Ammon's horn (tissue), 1 donor: Measurements from ENCODE around the gene GGNBP2.

Source experiments
- DNase-seq: peaks from one replicate; pipeline ENCODE4 v3.0.0-alpha.2; 2016; ENCODE audit warnings: low spot score

The GGNBP2 gene

DNA sequence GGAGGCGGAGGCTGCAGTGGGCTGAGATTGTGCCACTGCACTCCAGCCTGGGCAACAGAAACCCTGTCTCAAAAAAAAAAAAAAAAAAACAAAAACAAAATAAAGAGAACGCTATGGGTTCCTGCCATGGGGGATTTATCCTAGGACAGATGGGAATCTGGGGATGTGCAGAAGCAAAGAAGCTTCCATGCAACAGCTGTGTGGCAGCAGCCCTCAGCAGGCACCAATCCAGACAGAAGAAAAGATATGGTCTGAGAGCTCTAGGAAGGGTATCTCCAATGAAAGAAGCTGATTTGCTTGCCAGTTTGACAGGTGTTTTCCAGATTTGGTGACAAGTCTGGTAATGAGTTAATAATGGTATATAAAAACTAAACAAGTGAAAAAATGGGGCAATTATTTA lies 21.6 kb upstream of the GGNBP2 start:
- no peak for DNase-seq

DNA sequence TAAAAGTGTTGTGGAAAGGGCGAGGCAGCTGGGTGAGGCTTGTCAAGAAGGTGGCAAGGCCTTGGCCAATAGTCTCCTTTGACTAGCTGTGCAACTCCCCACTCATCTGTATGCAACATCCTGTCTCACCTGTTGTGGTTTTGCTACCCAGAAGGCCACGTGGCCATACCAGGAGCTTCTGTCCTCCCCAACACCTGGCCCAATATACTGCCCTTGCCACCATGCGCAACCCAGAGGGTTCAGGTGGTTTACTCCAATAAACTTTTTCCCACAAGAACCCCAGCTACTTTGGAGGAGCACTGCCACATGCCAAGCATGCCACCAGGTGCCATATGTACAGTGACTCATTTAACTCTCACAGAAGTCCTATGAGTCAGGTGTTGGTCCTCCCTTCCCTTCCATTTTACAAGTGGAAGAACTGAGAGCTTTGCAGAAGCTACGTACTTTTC lies 20.3 kb upstream of the GGNBP2 start:
- DNase-seq, result no peak

DNA sequence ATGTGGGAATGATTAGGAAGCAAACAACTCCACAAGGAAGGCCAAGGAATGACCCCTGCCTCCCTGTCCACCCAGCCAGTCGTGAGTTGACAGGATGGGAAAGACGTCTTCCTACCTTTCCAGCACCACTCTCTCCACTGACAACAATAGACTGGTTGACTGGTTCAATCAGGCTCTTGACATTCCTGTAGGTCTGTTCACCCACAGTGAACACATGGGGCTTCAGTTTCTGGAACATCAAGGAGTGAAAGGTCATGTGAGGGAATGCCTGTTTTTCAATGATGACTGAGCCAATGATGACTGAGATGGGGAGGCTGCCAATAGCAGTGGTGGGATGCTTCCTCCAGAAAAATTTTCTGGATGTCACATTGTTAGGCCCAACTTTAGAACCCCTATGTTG lies 19.6 kb upstream of the GGNBP2 start:
- DNase-seq, result no peak

DNA sequence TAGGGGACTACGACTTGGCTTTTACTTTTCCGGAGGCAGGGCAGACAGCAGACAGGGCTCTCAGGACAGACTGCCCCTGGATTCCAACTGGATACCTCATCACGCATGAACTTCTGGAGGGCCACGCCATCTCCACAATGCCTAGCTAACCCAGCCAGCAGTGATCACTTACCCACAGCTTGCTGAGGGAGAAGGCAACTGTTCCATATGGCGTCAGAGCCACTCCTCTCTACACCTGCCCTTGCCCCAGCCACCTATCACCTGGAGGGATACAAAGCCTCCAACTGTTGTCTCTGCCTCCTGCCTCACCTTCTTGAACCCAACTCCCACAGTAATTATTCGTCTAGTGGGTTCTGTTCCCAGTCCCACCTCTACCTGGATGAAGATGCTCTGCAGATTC lies 18.8 kb upstream of the GGNBP2 start:
- no peak for DNase-seq

DNA sequence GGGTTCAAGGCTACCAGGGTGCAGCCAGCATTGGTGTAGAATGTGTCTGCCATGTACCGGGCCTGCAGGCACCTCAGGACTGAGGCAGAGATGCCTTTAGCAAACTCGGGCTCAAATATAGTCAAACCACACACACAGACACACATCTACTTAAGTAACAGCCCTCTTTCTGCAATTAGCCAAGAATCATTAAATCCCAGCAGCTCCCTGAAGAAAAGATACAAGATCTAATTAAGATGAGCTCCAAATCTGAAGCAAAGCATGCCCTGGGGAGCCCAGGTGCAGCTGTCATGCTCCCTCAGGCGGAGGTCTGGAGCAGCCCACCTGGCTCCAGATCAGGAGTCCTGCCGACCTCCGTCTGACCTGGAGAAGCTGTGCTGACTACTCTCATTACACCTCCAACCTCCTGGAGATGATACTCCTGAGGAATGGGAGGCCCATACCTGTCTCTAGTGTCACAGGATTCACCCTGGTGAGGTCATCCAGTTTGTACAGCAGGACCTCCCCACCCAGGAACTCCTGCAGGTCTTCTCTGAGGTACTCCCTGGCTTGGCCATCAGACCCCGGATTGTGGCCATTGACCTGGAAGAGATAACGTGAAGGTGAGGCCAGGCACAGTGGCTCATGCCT lies 17.0 kb upstream of the GGNBP2 start:
- DNase-seq, result no peak

DNA sequence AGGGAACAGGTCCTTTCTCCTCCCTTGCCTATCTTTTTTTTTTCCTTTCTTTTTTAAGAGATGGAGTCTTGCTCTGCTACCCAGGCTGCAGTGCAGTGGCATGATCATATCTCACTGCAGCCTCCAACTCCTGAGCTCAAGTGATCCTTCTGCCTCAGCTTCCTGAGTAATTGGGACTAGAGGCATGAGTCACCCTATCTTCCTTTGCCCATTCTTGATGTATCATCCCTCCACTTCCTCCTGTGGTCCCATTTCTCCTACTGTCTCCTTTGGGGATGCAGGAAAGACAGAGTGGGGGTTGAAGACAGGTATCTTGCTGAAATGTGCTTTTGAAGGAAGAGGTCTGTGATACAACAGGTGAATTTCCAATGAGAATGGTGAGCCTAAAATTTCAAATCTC lies 15.6 kb upstream of the GGNBP2 start:
- no peak for DNase-seq

DNA sequence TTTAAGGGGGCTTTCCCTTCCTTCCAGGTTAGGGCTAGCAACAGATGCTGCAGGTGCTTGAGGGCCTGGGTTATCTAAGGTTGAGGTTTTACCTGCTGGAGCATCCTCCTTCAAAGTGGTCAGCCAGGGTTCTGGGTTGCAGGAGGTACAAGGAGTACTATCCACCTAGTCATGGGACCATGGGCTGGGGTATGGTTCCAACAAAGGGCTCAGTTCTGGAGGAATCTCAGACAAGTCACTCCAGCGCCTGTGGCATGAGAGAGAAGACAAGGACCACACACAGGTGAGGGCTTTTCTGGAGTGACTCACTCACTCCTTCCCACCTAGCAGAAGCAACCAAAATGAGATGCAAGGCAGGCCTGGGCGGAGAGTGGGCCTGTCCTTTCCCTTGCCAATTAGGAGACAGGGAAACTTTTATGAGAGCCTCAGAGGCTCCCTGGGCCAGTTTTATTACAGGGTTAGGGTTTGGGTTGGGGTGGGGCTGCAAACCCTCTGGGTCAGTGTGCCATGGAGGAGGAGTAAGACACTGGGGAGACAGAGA lies 12.2 kb upstream of the GGNBP2 start:
- no peak for DNase-seq

DNA sequence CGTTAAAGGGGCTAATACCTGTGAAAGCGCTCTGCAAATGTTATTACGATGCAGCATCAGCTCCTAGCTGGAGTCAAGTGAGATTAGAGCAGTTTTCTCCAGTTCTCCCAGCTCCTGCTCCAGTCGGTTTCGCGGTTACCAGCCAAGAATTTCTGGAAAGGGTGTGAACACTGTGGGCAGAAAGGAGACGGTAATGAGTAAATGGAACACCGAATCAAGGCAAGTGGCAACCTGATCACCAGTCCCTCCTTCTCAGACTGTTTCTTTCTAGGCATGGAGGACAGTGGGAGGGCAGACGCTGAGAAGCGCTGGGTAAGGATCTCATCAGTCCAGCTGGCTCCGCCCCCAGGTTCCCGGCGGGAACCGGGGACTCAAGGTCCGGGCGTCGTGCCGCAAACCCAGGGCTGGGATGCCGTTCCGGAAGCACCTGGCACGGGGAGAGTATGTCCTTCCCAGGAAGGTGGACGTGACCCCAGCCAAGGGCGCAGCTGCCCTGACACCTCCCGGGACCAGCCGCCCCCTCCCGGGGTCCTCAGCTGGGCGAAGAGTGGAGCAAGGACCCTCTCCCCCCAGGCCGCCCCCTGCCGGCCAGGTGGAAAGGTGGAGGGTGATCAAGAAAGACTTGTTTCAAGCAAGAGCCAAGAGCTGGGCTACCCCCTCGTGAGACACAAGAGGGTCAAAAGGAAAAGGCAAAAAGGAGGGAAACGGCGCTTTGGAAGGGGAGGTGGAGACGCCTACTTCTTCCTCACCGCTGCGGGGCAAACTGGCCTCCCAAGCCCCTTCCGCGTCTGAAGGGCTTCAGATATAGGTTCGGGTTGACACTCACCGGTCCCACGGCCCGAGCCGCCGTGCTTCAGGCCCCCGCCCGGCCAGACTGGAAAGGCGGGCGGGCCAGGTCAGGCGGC lies 10.5 kb upstream of the GGNBP2 start:
- peak; percentile 21 for DNase-seq

DNA sequence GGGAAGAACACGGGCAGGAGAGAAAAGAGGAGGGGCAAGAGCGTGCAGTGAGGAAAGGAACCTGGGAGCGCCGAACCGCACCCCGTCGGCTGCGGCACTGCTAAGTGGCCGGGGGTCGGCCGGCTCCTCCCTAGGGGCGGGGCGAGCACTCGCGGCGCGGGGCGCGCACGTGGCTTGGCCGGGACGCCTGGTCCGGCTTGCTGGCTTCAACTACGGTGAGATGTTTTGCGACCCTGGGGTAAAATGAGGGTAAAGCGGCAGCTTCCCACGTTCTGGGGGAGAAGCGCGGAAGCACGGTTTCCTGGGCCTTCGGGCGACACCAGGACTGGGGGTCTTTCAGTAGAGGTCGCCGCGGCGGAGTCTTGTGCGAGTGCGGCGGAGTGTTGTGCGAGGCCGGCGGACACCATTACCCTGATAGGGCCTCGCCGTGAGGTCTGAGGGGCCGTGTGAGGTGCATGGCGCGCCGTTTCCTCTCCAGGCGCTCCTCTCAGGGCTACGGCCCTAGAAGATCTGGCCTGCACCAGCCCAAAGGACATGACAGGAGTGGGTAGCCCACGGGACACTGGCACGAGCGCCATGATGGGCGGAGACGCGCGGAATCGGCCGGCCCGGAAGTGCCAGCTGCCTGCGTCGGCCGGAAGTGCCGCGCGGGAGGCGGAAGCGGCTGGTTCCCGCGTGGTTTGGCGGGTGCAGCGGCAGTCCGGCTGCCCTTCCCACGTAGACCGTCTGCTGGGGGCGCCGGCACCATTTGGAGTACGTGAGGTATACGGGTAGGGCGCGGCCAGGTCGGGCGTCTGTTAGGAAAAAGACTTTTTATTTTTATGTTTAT lies 9.7 kb upstream of the GGNBP2 start, which contains the start of the genes MYO19 and PIGW:
Gene MYO19, minus strand, starts transcription at position 29 of the 829 bp plus-strand sequence. CDS start 2,330 bp downstream, outside the sequence.
Gene PIGW, plus strand, starts transcription at position 148 of the 829 bp plus-strand sequence. CDS start 2,115 bp downstream, outside the sequence.
- DNase-seq, result peak; percentile 88

DNA sequence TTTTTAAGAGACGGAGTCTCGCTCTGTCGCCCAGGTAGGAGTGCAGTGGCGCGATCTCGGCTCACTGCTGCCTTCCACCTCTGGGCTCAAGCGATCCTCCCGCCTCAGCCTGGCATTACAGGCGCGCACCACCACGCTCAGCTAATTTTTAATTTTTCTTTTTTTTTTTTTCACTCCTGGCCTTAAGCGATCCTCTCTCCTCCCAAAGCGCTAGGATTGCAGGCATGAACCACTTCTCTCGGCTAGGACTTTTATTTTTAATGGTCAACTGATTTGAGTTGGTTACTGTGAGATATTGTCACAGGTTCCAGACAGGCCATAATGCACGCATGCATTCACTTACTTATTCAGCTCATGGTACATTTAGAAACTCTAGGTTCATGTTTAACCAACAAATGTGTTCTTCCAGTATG lies 9.0 kb upstream of the GGNBP2 start:
- no peak for DNase-seq

DNA sequence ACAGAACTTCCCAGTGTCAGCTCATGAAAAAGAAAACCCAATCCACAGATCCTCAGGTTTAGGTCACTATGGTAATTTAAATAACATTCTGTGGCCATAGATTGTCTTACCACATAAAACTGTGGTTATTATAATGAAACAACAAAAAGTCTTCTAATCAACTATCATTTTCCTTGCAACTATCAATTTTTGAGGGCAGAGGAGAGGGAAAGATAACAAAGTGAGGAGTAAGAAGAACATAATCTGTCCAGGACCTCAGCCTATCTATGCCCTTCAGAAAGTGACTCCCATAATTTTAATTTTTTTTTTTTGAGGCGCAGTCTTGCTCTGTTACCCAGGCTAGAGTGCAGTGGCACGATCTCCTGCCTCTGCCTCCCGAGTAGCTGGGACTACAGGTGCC lies 4.0 kb upstream of the GGNBP2 start:
- DNase-seq, result no peak

DNA sequence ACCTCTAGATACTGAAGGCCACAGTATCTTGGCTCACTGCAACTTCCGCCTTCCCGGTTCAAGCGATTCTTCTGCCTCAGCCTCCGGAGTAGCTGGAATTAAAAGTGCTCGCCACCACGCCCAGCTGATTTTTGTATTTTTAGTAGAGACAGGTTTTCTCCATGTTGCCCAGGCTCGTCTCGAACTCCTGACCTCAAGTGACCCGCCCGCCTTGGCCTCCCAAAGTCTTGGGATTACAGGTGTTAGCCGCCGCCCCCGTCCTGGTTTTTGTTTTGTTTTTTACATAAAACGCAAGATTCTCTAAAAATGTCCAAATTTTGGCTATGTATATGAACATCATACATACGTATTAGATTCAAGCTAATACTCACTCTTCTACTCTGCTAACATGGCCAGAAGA lies 2.0 kb upstream of the GGNBP2 start:
- no peak for DNase-seq

DNA sequence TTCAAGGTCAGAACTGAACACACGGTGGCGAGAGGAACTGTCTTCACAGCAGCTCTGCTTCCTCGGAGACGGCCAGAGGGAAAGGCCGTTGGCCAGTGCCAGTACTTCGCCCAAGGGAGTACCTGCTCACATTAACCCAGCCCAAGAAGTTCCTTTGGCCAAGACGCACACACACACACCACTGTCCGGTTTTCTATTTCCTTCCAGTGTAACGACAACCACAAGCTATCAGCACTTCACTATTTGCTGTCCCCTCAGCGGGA lies 744 bp upstream of the GGNBP2 start:
- DNase-seq, result no peak

DNA sequence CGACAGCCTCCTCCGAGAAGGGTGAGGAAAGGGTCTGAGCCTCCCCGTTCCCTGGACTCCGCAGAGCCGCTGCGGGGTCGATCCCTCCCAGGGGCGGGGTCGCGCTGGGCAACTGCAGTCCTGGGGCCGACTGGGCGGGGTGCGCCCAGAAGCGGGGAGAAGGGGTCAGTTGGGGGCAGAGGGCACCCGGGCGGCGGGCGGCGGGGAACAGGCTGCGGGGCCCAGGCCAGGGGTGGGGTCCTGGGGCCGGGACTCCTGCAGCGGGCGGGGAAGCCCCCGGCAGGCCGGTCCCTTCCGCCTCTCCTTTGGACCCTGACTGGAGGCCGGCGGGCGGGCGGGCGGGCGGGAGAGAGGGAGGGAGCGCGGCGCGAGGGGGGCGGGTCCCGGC lies 352 bp downstream of the GGNBP2 start:
- no peak for DNase-seq

DNA sequence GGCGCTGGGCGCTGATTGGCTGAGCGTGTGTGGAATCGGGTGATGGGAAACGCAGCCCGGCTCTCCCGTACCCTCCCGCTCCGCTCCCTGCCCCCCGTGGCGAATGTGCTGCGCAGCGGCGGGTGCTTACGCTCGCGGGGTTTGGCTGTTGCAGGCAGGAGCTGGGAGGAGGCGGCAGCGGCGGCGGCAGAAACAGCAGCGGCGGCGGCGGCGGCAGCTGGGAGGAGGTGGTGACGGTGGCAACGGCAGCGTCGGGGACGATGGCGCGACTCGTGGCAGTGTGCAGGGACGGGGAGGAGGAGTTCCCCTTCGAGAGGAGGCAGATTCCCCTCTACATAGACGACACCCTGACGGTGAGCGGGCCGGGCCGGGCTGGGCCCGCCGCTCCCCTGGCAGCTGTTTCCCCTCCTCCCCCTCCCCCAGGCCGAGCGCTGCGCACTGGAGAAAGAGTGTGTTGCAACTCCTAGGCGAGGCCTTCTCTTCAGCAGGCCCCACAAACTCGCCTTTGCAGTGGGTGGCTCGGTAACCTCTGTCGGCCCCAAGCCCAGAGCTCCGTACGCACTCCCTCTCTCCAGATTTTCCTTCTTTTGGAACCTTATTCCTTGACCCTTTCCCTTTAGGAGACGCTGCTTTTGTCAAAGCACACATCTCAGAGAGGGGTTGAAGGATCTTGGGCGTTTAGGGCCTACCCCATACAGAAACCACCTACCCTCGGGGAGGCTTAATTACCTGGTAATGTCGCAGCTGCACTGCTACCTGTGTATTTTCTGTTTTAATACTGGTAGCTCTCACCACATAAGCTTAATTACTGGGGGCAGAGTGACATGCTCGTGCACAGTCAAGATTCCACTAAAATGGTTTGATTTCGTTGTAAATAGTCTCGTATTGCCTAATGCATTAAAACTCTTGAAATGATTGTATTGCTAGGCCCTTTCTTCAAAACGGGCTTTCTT lies 1.0 kb downstream of the GGNBP2 start:
- DNase-seq, result peak; percentile 97

DNA sequence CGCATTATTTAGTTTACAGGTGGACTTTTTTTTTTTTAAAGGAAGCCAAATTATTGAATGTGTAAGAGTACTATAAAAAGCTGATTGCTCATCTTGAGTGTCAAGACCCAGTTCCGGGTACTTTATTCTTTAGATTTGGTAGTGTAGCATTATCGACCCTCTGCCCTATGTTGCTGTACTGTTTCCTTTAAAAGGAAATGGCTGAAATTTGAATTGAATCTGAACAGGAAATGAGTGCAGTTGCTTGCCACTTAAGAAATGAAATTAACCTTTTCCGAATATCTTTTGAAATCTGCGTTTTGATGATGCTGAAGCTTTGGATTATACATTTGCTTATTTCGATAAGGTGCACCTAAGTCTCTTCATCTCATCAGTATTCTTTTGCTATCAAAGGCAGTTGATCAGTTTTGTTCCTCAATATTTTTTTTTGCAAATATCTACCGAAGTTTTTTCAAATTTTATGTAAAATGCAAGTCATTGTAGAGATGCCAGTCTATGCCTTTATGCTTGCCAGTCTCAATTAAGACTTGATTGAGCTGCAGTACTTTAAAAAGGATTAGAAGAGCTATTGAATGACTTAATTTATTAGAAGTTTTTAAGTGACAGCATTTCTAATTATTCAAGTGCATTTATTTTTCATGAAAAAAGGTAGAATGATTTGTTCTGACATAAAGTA lies 1.8 kb downstream of the GGNBP2 start:
- no peak for DNase-seq

DNA sequence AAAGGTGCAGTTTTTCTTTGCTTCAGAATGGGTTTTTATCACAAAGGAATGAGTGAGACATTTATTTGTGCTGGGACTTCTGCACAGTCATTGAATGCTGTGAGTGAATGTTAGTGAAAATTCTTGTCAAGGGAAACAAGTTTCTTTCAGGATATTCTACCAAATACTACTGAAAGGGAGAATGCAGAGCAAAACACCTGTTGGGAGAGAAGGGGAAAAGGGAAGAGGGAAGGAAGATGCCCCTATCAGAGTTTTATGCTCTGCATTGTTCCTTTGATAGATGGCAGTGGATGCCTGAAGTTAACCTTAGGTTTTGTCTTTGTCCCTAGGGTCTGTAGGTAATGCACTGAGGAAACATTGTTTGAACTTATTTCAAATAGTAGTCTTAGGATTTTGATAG lies 3.1 kb downstream of the GGNBP2 start:
- no peak for DNase-seq

DNA sequence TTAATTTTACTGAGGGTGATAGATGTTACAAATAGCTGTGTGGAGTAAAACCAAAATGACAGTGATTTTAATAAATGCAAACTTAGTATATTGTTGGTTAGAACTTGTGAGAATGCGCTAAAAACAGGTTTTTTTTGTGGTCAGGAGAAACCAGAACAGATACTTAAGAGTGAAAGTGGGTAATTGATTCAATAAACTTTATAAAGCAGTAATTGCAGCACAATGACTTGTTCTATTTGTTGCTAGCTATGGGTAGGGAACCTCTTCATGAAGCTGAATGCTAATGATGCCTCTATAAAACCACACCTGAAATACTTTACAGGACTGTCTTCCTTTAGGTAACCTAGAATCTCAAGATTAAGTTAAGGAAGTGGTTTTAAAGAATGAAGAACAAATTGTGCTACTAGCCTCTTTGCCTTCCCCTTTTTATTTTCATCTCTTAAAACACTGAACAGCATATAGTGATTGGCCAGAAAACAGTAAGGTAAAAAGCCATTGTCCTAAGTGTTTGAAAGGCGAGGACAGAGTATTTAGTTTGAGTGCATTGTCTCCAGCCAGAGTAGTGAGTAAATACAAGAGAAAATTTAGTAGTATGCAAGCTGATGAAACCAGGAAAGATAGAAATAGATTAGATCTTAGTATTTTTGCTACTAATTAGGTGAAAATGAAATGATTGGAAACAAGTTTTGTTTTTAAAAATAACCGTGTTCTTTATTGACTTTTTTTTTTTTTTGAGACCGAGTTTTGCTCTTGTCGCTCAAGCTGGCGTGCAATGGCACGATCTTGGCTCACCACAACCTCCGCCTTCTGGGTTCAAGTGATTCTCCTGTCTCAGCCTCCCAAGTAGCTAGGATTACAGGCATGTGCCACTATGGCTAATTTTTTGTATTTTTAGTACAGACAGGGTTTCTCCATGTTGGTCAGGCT lies 6.0 kb downstream of the GGNBP2 start:
- no peak for DNase-seq

DNA sequence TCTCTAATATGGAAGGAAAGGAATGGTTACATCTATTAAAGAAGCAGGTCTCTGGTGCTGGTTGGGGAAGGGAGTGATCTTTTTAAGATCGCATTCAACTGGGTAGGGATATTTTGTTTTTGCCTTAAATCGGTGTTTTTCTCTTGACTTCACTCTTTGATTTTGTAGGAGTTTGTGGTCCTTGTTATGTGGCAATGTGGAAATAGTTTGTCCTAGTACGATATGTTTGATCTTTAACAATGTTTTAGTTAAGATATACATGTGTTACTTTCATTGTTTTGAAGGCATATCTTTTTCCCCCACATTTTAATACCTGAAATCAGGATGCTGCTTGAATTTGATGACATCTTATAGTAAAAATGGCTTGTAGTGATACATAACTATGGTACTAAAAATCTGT lies 8.7 kb downstream of the GGNBP2 start:
- no peak for DNase-seq

DNA sequence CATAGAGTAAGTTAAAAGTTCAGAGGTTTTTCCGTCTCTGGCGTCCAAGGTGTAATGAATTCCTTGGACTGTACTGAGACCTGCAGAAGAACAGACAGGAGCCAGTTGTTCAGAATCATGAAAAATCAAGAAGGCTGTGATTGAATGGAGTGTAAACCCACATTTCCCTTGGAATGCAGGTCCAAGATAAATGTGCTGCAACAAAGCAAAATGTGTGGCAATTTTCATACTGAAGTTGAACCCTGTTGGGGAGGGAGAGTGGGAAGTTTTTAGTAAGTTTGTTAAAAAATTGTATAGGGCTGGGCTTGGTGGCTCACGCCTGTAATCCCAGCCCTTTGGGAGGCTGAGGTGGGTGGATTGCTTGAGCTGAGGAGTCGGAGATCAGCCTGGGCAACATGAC lies 21.4 kb downstream of the GGNBP2 start:
- no peak for DNase-seq
